Thoracic aorta (tissue), 2 donors: ENCODE results near the gene HIRIP3. TPM values are rescaled to one million over a fixed set of nuclear protein-coding genes. Genes with fewer than 3 reads are reported as not detected.

ENCODE experiments used
- ATAC-seq: fragments of 150-250 bp; one replicate; pipeline ENCODE4 v1.8.0; 2017; ENCODE audit warnings: low read depth; ENCODE audit not compliant: insufficient number of reproducible peaks, low FRiP score
- DNase-seq: peaks from one replicate; pipeline ENCODE4 v3.0.0-alpha.2; 2020; ENCODE audit warnings: low spot score
- H3K27ac ChIP-seq, 2 donors: fragments of 200-600 bp; sonication (generic); 1 replicate in 1 of 2; 2 replicates in 1 of 2; pipeline ENCODE4 v1.5.1; 2016; ENCODE audit warnings: mild to moderate bottlenecking in 2 of 2, moderate library complexity in 2 of 2
- H3K27me3 ChIP-seq: fragments of 200-600 bp; sonication (generic); replicated peaks from 2 replicates; pipeline ENCODE4 v1.6.0; 2016; ENCODE audit warnings: mild to moderate bottlenecking; ENCODE audit not compliant: insufficient read depth
- H3K36me3 ChIP-seq: fragments of 200-600 bp; sonication (generic); one replicate; pipeline ENCODE4 v1.5.1; 2016
- H3K4me1 ChIP-seq, 2 donors: fragments of 200-600 bp; sonication (generic); 1 replicate in 1 of 2; 2 replicates in 1 of 2; pipeline versions ENCODE4 v1.5.1 to v1.6.0; 2016; ENCODE audit warnings: low read depth in 2 of 2, mild to moderate bottlenecking in 1 of 2; ENCODE audit not compliant: control insufficient read depth in 1 of 2
- H3K4me3 ChIP-seq: fragments of 200-600 bp; sonication (generic); 2 replicates; pipeline ENCODE4 v1.5.1; 2016; ENCODE audit warnings: mild to moderate bottlenecking
- H3K9me3 ChIP-seq: fragments of 200-600 bp; sonication (generic); 2 replicates; pipeline ENCODE4 v1.5.1; 2016
- total RNA-seq, 2 donors: library from RNA; depleted of rRNA; stranded (reverse); fragments of >200 nt; gene quantifications; one replicate each; pipeline versions ENCODE4 v1.1.0 to v1.2.3, GENCODE V29; 2016
- TF ChIP-seq, protein P1 (sequence below): fragments of 200-600 bp; sonication (generic); IDR thresholded peaks from one replicate; pipeline ENCODE4 v1.5.1; 2019; ENCODE audit warnings: antibody characterized with exemption

The HIRIP3 gene
- total RNA-seq, 2 donors from 2014 or later, result 6.1 to 17.7 TPM

DNA sequence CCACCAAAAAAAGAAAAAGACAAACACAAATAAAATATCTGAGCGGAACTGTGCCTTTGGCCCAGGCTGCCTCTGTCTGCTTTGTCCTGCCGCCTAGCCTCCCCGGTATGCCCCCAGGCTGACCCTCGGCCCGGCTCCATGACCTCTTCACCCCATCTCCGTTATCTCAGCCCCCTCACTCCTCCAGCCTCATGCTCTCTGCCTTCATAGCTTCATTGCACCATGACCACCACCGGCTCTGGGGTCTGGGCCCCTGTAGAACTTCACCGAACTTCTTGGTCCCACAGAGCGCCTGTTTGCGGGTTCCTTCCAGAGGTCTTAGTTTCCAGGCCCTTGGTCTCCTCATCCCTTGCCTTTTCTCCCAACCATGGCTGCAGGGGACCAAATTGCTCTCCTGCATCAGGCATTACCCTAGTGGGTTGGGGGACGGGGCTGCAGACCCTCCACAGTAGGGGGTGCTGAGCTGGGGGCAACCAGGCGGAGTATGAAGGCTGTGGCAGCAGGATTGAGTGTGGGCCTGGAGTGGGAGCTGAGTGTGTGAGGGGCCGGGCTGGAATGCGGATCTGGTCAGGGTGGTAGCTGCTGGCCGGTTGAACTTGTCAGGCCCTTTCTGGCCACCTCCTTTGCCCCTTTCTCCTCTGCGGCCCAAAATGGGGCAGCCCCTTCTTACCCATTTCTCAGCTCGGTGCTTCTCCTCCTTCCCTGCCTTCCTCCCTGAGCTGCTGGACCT lies 6.9 kb downstream of the HIRIP3 start:
- H3K27me3 ChIP-seq, result no peaks in the 10 kb centered on the region
- H3K4me1 ChIP-seq, result no peaks in the 10 kb centered on the region
- no peaks in the 10 kb centered on the region for H3K9me3 ChIP-seq
- no peak overlapping the region for H3K27ac ChIP-seq
- peaks cover 74% of the 10 kb centered on the region for H3K36me3 ChIP-seq
- TF ChIP-seq, protein P1, sequence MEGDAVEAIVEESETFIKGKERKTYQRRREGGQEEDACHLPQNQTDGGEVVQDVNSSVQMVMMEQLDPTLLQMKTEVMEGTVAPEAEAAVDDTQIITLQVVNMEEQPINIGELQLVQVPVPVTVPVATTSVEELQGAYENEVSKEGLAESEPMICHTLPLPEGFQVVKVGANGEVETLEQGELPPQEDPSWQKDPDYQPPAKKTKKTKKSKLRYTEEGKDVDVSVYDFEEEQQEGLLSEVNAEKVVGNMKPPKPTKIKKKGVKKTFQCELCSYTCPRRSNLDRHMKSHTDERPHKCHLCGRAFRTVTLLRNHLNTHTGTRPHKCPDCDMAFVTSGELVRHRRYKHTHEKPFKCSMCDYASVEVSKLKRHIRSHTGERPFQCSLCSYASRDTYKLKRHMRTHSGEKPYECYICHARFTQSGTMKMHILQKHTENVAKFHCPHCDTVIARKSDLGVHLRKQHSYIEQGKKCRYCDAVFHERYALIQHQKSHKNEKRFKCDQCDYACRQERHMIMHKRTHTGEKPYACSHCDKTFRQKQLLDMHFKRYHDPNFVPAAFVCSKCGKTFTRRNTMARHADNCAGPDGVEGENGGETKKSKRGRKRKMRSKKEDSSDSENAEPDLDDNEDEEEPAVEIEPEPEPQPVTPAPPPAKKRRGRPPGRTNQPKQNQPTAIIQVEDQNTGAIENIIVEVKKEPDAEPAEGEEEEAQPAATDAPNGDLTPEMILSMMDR, result no peak
- no peak for DNase-seq
- no peak overlapping the region for H3K4me3 ChIP-seq
- ATAC-seq, result no peak

DNA sequence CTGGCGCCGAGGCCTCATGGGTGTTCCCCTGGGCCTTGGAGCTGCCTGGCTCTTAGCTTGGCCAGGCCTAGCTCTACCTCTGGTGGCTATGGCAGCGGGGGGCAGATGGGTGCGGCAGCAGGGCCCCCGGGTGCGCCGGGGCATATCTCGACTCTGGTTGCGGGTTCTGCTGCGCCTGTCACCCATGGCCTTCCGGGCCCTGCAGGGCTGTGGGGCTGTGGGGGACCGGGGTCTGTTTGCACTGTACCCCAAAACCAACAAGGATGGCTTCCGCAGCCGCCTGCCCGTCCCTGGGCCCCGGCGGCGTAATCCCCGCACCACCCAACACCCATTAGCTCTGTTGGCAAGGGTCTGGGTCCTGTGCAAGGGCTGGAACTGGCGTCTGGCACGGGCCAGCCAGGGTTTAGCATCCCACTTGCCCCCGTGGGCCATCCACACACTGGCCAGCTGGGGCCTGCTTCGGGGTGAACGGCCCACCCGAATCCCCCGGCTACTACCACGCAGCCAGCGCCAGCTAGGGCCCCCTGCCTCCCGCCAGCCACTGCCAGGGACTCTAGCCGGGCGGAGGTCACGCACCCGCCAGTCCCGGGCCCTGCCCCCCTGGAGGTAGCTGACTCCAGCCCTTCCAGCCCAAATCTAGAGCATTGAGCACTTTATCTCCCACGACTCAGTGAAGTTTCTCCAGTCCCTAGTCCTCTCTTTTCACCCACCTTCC lies 7.9 kb downstream of the HIRIP3 start:
- no peaks in the 10 kb centered on the region for H3K4me1 ChIP-seq
- H3K36me3 ChIP-seq, result peaks cover 78% of the 10 kb centered on the region
- H3K27me3 ChIP-seq, result no peaks in the 10 kb centered on the region
- no peak for DNase-seq
- no peaks in the 10 kb centered on the region for H3K9me3 ChIP-seq
- ATAC-seq, result no peak
- H3K27ac ChIP-seq, result no peak overlapping the region
- TF ChIP-seq, protein P1, result no peak
- H3K4me3 ChIP-seq, result no peak overlapping the region

DNA sequence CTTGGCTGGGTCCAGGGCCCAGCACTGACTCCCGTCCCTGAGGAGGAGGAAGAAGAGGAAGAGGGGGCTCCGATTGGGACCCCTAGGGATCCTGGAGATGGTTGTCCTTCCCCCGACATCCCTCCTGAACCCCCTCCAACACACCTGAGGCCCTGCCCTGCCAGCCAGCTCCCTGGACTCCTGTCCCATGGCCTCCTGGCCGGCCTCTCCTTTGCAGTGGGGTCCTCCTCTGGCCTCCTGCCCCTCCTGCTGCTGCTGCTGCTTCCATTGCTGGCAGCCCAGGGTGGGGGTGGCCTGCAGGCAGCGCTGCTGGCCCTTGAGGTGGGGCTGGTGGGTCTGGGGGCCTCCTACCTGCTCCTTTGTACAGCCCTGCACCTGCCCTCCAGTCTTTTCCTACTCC lies 8.5 kb downstream of the HIRIP3 start:
- Histone ChIP-seq H3K4me3 (no peak overlapping the region), H3K9me3 (no peaks in the 10 kb centered on the region), H3K27me3 (no peaks in the 10 kb centered on the region), H3K27ac (no peak overlapping the region), H3K36me3 (peaks cover 82% of the 10 kb centered on the region), H3K4me1 (no peaks in the 10 kb centered on the region)
- ATAC-seq (no peak), DNase-seq (no peak)
- TF ChIP-seq, protein P1, result no peak

DNA sequence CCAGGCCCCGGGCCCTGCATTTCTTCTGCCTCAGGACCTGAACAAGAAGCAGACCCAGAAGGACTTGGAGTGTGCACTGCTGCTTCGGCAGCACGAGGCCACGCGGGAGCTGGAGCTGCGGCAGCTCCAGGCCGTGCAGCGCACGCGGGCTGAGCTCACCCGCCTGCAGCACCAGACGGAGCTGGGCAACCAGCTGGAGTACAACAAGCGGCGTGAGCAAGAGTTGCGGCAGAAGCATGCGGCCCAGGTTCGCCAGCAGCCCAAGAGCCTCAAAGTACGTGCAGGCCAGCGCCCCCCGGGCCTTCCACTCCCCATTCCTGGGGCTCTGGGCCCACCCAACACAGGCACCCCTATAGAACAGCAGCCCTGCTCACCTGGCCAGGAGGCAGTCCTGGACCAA lies 9.2 kb downstream of the HIRIP3 start:
- Histone ChIP-seq H3K4me3 (no peak overlapping the region), H3K36me3 (peaks cover 83% of the 10 kb centered on the region), H3K9me3 (no peaks in the 10 kb centered on the region), H3K4me1 (no peaks in the 10 kb centered on the region), H3K27me3 (no peaks in the 10 kb centered on the region), H3K27ac (no peak overlapping the region)
- TF ChIP-seq, protein P1, result no peak
- ATAC-seq, result no peak
- DNase-seq, result no peak

DNA sequence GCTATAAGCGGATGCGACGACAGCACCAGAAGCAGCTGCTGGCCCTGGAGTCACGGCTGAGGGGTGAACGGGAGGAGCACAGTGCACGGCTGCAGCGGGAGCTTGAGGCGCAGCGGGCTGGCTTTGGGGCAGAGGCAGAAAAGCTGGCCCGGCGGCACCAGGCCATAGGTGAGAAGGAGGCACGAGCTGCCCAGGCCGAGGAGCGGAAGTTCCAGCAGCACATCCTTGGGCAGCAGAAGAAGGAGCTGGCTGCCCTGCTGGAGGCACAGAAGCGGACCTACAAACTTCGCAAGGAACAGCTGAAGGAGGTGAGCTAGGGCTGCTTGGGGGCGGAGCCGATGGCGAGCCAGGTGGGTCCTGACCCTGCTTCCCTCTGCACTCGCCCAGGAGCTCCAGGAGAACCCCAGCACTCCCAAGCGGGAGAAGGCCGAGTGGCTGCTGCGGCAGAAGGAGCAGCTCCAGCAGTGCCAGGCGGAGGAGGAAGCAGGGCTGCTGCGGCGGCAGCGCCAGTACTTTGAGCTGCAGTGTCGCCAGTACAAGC lies 10.1 kb downstream of the HIRIP3 start:
- Histone ChIP-seq H3K27ac (no peak overlapping the region), H3K4me1 (no peaks in the 10 kb centered on the region), H3K36me3 (peaks cover 88% of the 10 kb centered on the region), H3K27me3 (no peaks in the 10 kb centered on the region), H3K4me3 (no peak overlapping the region), H3K9me3 (no peaks in the 10 kb centered on the region)
- no peak for ATAC-seq
- DNase-seq, result no peak
- TF ChIP-seq, protein P1, result no peak
